PC-9 (cell line): ENCODE results near the gene MICAL2. TPM values are rescaled to one million over a fixed set of nuclear protein-coding genes. Genes with fewer than 3 reads are reported as not detected.

Source experiments
- BruUV-seq: library from RNA; stranded (reverse); fragments of 400-500 nt; replicated peaks from 2 replicates; lab custom pipeline; 2021; lab: Mats Ljungman, UMichigan
- CTCF ChIA-PET: fragments of 300-600 bp; sonication (Branson Sonifier 250); formaldehyde crosslinking; loops from one replicate; lab custom pipeline; 2022; ENCODE audit warnings: antibody characterized with exemption; lab: Charles Lee
- POLR2A ChIA-PET: fragments of 300-600 bp; sonication (Branson Sonifier 250); formaldehyde crosslinking; loops from one replicate; lab custom pipeline; 2022; ENCODE audit warnings: antibody characterized with exemption; ENCODE audit not compliant: unreplicated experiment; lab: Charles Lee
- DNase-seq, 2 experiments: peaks; one replicate each; pipeline versions ENCODE4 v3.0.0 to v3.0.0-alpha.2; 2015 to 2022; ENCODE audit warnings: mixed read lengths in 1 of 2
- H2AFZ ChIP-seq: fragments of 200-600 bp; sonication (generic); 2 replicates; pipeline ENCODE4 v1.8.1; 2017; ENCODE audit warnings: antibody characterized with exemption
- H3F3A ChIP-seq: fragments of 200-600 bp; sonication (generic); 2 replicates; pipeline ENCODE4 v1.8.1; 2017; ENCODE audit warnings: antibody characterized with exemption, mild to moderate bottlenecking, low read depth; ENCODE audit not compliant: insufficient read depth
- H3K27ac ChIP-seq: fragments of 200-600 bp; sonication (generic); 2 replicates; pipeline ENCODE4 v1.6.1; 2016; ENCODE audit warnings: mixed run types
- H3K27me3 ChIP-seq: fragments of 200-600 bp; sonication (generic); 2 replicates; pipeline ENCODE4 v1.6.1; 2016; ENCODE audit warnings: low read depth, mixed run types; ENCODE audit not compliant: insufficient read depth
- H3K36me3 ChIP-seq: fragments of 200-600 bp; sonication (generic); 2 replicates; pipeline ENCODE4 v1.6.1; 2016; ENCODE audit warnings: low read depth, mixed run types
- H3K4me1 ChIP-seq: fragments of 200-600 bp; sonication (generic); replicated peaks from 2 replicates; pipeline ENCODE4 v1.6.1; 2016; ENCODE audit warnings: mixed run types; ENCODE audit not compliant: insufficient read depth
- H3K4me2 ChIP-seq: fragments of 200-600 bp; sonication (generic); 2 replicates; pipeline ENCODE4 v1.6.1; 2017; ENCODE audit warnings: mixed run types
- H3K4me3 ChIP-seq: fragments of 200-600 bp; sonication (generic); 2 replicates; pipeline ENCODE4 v1.6.1; 2016; ENCODE audit warnings: mixed run types
- H3K79me2 ChIP-seq: fragments of 200-600 bp; sonication (generic); 2 replicates; pipeline ENCODE4 v1.6.1; 2017; ENCODE audit warnings: low read depth, mixed run types
- H3K9me2 ChIP-seq: fragments of 200-600 bp; sonication (generic); 2 replicates; pipeline ENCODE4 v1.8.1; 2017; ENCODE audit warnings: mild to moderate bottlenecking; ENCODE audit not compliant: insufficient read depth
- H3K9me3 ChIP-seq: fragments of 200-600 bp; sonication (generic); 2 replicates; pipeline ENCODE4 v1.8.1; 2016; ENCODE audit warnings: low read depth; ENCODE audit not compliant: insufficient read depth
- H4K20me1 ChIP-seq: fragments of 200-600 bp; sonication (generic); 2 replicates; pipeline ENCODE4 v1.8.1; 2017; ENCODE audit not compliant: insufficient read depth
- EZH2 ChIP-seq: fragments of 200-600 bp; sonication (generic); IDR thresholded peaks from 2 replicates; pipeline ENCODE4 v1.8.0; 2017; ENCODE audit warnings: antibody characterized with exemption, low read depth
- intact Hi-C: fragments of 100-400 bp; cut with micrococcal nuclease; formaldehyde crosslinking; loops from one replicate; pipeline ENCODE4 v1.10.0; 2022; ENCODE audit not compliant: unreplicated experiment
- total RNA-seq: library from RNA; stranded (reverse); gene quantifications from 2 replicates; pipeline ENCODE4 v1.2.3, GENCODE V29; 2021
- TF ChIP-seq, protein P1 (sequence below): fragments of 200-600 bp; sonication (generic); conservative IDR thresholded peaks from 2 replicates; pipeline ENCODE4 v1.6.1; 2017; ENCODE audit warnings: mixed run types, antibody characterized with exemption, mild to moderate bottlenecking, moderate library complexity

MICAL2 gene
- total RNA-seq, 1 experiment from 2014 or later: 32.4 TPM

DNA sequence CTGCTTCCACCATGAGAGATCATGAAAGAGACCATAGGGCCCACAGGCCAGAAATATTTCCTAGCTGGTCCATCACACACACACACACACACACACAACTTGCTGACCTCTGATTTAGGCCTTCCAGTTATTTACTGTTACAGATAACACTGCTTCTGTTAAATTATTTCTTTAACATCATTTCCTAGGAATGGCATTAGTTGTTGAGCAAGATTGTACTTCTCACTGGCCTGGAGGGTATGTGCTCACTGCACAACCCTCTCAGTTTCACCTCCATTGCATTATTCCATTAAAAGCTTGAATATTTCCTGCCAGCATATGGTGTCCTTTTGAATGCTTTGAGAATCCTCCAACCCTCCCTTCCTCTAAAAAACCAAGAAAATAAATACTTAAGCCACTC, 104.4 kb downstream of the MICAL2 start:
- H3K27ac ChIP-seq: peak overlapping the region; percentile 85
- H3K4me3 ChIP-seq: no peak overlapping the region
- H4K20me1 ChIP-seq: no peaks in the 10 kb centered on the region
- H3F3A ChIP-seq: peaks cover 36% of the 10 kb centered on the region
- H3K9me3 ChIP-seq: no peaks in the 10 kb centered on the region
- no peaks in the 10 kb centered on the region for H3K9me2 ChIP-seq
- H3K4me1 ChIP-seq: peaks cover 62% of the 10 kb centered on the region
- no peaks in the 10 kb centered on the region for H3K79me2 ChIP-seq
- H3K27me3 ChIP-seq: no peaks in the 10 kb centered on the region
- no peak overlapping the region for H2AFZ ChIP-seq
- POLR2A ChIA-PET: no interaction called here
- no peak for TF ChIP-seq EZH2
- TF ChIP-seq, protein P1, sequence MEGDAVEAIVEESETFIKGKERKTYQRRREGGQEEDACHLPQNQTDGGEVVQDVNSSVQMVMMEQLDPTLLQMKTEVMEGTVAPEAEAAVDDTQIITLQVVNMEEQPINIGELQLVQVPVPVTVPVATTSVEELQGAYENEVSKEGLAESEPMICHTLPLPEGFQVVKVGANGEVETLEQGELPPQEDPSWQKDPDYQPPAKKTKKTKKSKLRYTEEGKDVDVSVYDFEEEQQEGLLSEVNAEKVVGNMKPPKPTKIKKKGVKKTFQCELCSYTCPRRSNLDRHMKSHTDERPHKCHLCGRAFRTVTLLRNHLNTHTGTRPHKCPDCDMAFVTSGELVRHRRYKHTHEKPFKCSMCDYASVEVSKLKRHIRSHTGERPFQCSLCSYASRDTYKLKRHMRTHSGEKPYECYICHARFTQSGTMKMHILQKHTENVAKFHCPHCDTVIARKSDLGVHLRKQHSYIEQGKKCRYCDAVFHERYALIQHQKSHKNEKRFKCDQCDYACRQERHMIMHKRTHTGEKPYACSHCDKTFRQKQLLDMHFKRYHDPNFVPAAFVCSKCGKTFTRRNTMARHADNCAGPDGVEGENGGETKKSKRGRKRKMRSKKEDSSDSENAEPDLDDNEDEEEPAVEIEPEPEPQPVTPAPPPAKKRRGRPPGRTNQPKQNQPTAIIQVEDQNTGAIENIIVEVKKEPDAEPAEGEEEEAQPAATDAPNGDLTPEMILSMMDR: no peak
- CTCF ChIA-PET: no interaction called here
- H3K4me2 ChIP-seq: peak overlapping the region; percentile 49
- intact Hi-C loops: no loop called here
- 0 out of 2 replicates have a peak, but pooled peaks cover 7% of the 10 kb centered on the region for H3K36me3 ChIP-seq
- no TSS peak for BruUV-seq
- peak in 1 of 2 experiments; percentile 78 for DNase-seq

DNA sequence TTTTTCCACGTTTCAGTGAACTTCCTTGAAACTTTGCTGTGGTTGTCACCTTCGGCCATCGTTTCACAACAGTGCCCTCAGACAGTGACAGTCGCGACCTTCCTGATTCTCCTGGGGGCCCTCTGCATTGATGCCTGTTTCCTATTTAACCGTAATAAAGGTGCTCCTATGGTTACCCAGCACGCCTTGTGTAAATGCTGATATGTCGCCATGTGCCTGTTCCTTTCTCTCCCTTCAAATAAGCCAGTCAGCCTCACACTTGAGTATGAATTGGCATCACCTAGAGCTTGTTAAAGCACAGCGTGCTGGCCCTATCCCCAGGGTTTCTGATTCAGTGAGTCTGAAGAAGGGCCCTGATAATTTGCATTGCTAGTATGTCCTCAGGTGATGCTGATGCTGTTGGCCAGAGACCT, 104.8 kb downstream of the MICAL2 start:
- H2AFZ ChIP-seq: no peak overlapping the region
- peaks cover 66% of the 10 kb centered on the region for H3K4me1 ChIP-seq
- no peaks in the 10 kb centered on the region for H3K27me3 ChIP-seq
- H3K27ac ChIP-seq: peak overlapping the region; percentile 85
- intact Hi-C loops: no loop called here
- no peaks in the 10 kb centered on the region for H3K79me2 ChIP-seq
- 0 out of 2 replicates have a peak, but pooled peaks cover 7% of the 10 kb centered on the region for H3K36me3 ChIP-seq
- H3F3A ChIP-seq: peaks cover 36% of the 10 kb centered on the region
- ChIA-PET POLR2A (no interaction called here), CTCF (no interaction called here)
- TF ChIP-seq EZH2: no peak
- TF ChIP-seq, protein P1: no peak
- DNase-seq: peak in 1 of 2 experiments; percentile 79
- no peaks in the 10 kb centered on the region for H3K9me3 ChIP-seq
- peak overlapping the region; percentile 49 for H3K4me2 ChIP-seq
- no peak overlapping the region for H3K4me3 ChIP-seq
- BruUV-seq: no TSS peak
- no peaks in the 10 kb centered on the region for H4K20me1 ChIP-seq
- H3K9me2 ChIP-seq: no peaks in the 10 kb centered on the region

DNA sequence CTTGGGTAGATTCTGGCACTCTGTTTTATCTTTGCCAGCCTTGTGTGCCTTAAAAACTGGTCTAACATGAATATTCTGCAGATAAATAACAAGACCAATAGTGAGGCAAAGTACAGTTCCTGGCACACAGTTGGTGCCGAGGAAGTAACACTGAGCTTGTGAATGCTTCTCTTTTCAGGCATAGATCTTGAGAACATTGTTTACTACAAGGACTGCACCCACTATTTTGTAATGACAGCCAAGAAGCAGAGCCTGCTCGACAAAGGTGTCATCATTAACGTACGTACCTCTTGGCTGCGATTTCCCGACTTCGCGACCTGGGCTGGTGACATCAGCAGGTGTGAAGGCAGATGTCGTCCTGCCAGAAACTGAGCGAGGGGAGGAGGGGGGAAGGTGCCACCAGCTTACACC, 105.7 kb downstream of the MICAL2 start:
- Histone ChIP-seq H3K27me3 (no peaks in the 10 kb centered on the region), H3K27ac (peak overlapping the region; percentile 85), H3K9me2 (no peaks in the 10 kb centered on the region), H3K4me3 (no peak overlapping the region), H2AFZ (no peak overlapping the region), H3K36me3 (0 out of 2 replicates have a peak, but pooled peaks cover 7% of the 10 kb centered on the region), H4K20me1 (no peaks in the 10 kb centered on the region), H3K4me1 (peaks cover 73% of the 10 kb centered on the region), H3K9me3 (no peaks in the 10 kb centered on the region), H3F3A (peaks cover 41% of the 10 kb centered on the region), H3K4me2 (no peak overlapping the region), H3K79me2 (no peaks in the 10 kb centered on the region)
- POLR2A ChIA-PET: no interaction called here
- no peak for TF ChIP-seq EZH2
- TF ChIP-seq, protein P1: no peak
- intact Hi-C loops: no loop called here
- no peak for DNase-seq
- CTCF ChIA-PET: interaction anchor here (0.5 kb wide), 1 partner anchor 24 kb away, joined by 3 read pairs; no protein-coding TSS in a partner anchor
- no TSS peak for BruUV-seq
